ENCODE data around the gene MAP4K2. TPM values are rescaled to one million over a fixed set of nuclear protein-coding genes. Genes with fewer than 3 reads are reported as not detected.

MAP4K2 gene
- total RNA-seq, 1 experiment from 2014 or later = 24.5 TPM

GRCh38 chr11:64757549-64758329 is 45.3 kb downstream of the MAP4K2 start:
- no peak overlapping the region for H3K4me3 Mint-ChIP-seq
- no peaks in the 10 kb centered on the region for H3K36me3 Mint-ChIP-seq
- CTCF ChIA-PET = interaction anchor here (7.5 kb wide), 1 partner anchor 16 kb away, joined by 150 read pairs; the partner anchor contains the start of gene RASGRP2
- H3K27ac Mint-ChIP-seq = no peak overlapping the region
- DNase-seq (ENCODE audit: low spot score) (no peak), ATAC-seq (no peak)
- POLR2A ChIA-PET = no interaction called here
- H3K9me3 Mint-ChIP-seq = no peaks in the 10 kb centered on the region
- no peak for TF ChIP-seq OVOL2 (CRISPR knock-in tag; IDR thresholded peaks at IDR 0.05; ENCODE audit: borderline replicate concordance)
- no peak for TF ChIP-seq CDX4 (CRISPR knock-in tag; IDR thresholded peaks at IDR 0.05; ENCODE audit: borderline replicate concordance)
- no peak for TF ChIP-seq ZBTB43 (CRISPR knock-in tag; IDR thresholded peaks at IDR 0.05)
- no peak for TF ChIP-seq E2F5 (CRISPR knock-in tag; IDR thresholded peaks at IDR 0.05)
- no peak for TF ChIP-seq ESRRA (CRISPR knock-in tag; IDR thresholded peaks at IDR 0.05; ENCODE audit: borderline replicate concordance)
- no peak for TF ChIP-seq TCF7 (CRISPR knock-in tag; IDR thresholded peaks at IDR 0.05; ENCODE audit: low read depth)
- no peak for TF ChIP-seq GRHL2 (CRISPR knock-in tag; IDR thresholded peaks at IDR 0.05; ENCODE audit: insufficient replicate concordance, severe bottlenecking)
- TF ChIP-seq ELF4 (CRISPR knock-in tag; IDR thresholded peaks at IDR 0.05; ENCODE audit: low read depth) = no peak
- no peak for TF ChIP-seq ATF1 (CRISPR knock-in tag; IDR thresholded peaks at IDR 0.05)
- no peak for TF ChIP-seq CBFB (CRISPR knock-in tag; IDR thresholded peaks at IDR 0.05; ENCODE audit: low read depth)
- TF ChIP-seq TP53 (CRISPR knock-in tag; IDR thresholded peaks at IDR 0.05) = no peak
- no peak for TF ChIP-seq USF2 (CRISPR knock-in tag; IDR thresholded peaks at IDR 0.05)
- TF ChIP-seq ATF6 (CRISPR knock-in tag; IDR thresholded peaks at IDR 0.05) = no peak
- H3K4me1 Mint-ChIP-seq = peaks cover 56% of the 10 kb centered on the region
- H3K27me3 Mint-ChIP-seq (ENCODE audit: low read depth) = no peaks in the 10 kb centered on the region; the same call in 1 of the 2 replicates

- TF ChIP-seq MAX (CRISPR knock-in tag; IDR thresholded peaks at IDR 0.05) = no peak
- TF ChIP-seq ZNF425 (CRISPR knock-in tag; conservative IDR thresholded peaks at IDR 0.05) = no peak
- Mint-ChIP-seq H3K27me3 (ENCODE audit: low read depth) (no peaks in the 10 kb centered on the region; the same call in 1 of the 2 replicates), H3K36me3 (no peaks in the 10 kb centered on the region), H3K4me3 (no peak overlapping the region), H3K27ac (no peak overlapping the region), H3K9me3 (no peaks in the 10 kb centered on the region), H3K4me1 (peaks cover 39% of the 10 kb centered on the region)
- CTCF ChIA-PET = interaction anchor here (1.0 to 4.9 kb wide), 2 partner anchors 9 to 12 kb away, joined by 3 to 30 read pairs; partner anchors contain the start of gene RASGRP2
- no peak for ATAC-seq
- POLR2A ChIA-PET = no interaction called here
- no peak for DNase-seq (ENCODE audit: low spot score)
These were observed 47.2 kb downstream of the MAP4K2 start for GRCh38 chr11:64755681-64756361.
